DMS114 treated with DMSO at 0.1 percent for 48 hours (cell line): Measurements from ENCODE around the gene ALDH1A2.
A peak's percentile ranks its signal among the peaks of the same experiment; 100 is the strongest.
"Not testable (repeated sequence)": the region's sequence is repeated elsewhere in the genome, so short reads cannot be mapped to it uniquely, and the experiment has no call there.

Experiments
- DNase-seq: peaks from one replicate; lab custom pipeline; 2025; ENCODE audit not compliant: unreplicated experiment; lab: John Stamatoyannopoulos, UW

ALDH1A2 gene

DNA sequence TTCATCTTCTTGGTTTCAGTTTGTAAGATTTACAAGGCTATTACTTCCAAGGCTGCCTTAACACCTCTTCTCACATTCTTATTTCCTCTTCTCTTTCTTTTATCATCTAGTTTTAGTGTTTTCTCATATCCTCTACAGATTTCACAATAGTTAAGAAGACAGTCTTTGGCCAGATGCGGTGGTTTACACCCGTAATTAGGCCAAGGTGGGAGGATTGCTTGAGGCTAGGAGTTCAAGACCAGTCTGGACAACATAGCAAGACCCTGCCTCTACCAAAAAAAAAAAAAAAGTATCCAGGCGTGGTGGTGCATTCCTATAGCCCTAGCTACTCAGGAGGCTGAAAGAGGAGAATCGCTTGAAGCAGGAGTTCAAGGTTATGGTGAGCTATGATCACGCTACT lies 3.5 kb upstream of the ALDH1A2 start:
- no peak for DNase-seq

GRCh38 chr15:58066042-58066867 lies 744 bp upstream of the ALDH1A2 start:
- DNase-seq, result peak; percentile 8

DNA sequence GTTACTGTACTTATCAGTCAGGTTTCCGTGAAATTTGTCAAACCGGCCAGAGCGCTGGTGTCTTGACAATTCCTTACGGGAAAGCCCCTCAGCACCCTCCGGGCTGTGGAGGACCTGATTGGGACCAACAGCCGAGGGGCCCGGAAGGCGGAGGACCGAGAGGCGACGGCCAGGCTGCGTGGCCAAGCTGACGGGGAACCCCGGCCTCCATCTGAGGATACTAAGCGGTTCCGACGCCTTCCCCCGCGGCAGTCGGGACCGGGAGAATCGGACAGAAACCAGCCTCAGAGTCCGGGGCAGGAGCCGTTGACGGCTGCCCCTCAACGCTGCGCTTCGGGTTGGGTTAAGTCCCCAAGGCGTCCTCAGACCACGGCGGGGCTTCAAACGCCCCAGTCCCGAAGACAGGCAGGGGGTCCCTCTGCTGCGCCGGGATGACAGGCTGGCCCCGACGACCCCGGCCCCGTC lies 499 bp downstream of the ALDH1A2 start:
- DNase-seq, result no peak

- DNase-seq, result peak; percentile 39
Measured at GRCh38 chr15:58064082-58064979, 1.2 kb downstream of the ALDH1A2 start.

DNA sequence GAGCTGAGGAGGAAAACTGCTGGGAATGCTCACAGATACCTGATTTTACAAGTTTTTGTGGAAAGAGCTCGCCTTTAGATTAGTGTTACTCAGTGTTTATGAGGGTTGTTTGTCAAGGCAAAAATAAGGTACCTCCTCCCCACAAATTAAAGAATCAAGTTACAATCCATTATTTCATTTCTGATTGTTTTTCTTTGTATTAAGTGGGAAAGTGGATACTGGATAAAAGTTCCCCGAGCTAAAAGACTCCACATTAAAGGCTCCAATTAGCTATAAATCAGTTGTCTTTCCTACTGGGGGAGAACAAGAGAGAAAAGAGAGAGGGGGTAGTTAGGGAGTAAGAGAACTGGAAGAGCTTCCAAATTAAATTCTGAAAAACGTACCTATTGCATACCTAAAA lies 1.9 kb downstream of the ALDH1A2 start:
- no peak for DNase-seq

DNA sequence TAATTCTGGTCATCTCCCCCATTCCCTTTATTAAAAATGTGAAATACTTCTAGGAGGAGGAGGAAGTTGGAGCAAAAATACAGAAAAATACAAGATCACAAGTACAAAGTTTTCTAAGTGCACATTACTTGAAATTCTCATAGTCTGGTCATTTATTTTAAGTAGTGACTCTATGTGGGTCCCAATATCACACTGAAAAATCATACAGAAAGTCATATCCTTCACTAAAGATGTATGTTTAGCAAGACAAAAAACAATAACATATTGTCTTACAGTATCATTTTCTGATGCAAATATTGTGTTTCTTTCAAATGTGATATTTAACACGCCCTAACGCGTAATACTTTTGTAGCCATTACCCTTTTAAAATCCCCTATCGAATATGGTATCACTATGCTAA lies 2.5 kb downstream of the ALDH1A2 start:
- no peak for DNase-seq

DNA sequence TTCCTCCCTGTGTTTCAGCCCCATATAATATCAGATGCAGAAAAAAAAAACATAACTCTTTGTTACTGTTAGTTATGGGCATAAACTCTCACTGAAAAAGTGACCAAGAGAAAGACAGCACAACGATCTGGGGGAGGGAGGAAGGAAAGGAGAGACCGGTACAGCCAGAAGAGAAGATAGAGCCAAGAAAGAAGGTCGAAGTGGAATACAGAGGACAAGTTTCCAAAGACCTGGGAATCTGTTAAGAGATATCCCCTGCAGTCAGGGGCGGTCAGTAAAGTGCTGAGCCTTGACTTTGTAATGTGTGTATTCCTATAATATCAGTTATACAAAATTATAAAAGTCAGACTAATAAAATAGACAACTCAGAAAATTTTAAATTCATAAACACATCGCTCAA lies 3.3 kb downstream of the ALDH1A2 start:
- no peak for DNase-seq

GRCh38 chr15:58060575-58060974 lies 4.9 kb downstream of the ALDH1A2 start:
- DNase-seq, result no peak

DNA sequence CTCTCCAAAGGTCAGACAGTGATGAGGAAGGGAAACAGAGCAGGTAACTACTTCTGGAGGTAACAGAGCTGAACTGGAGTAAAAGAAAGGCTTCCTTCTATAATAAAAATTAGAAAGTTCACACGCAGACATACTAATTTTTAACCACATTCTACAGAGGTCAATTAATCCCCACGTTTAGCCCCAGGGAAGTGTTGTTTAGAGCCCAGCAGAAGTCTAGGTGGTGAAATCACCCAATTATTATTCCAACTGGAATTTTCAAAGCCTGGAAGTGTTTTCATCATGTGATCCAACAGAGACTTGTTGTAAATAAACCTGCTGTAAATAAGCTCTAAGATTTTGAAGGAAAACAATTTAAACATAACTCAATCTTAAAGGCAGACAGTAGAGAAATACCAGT lies 6.8 kb downstream of the ALDH1A2 start:
- DNase-seq, result no peak

- DNase-seq, result no peak
Measured at GRCh38 chr15:58058073-58058472, 7.4 kb downstream of the ALDH1A2 start.

DNA sequence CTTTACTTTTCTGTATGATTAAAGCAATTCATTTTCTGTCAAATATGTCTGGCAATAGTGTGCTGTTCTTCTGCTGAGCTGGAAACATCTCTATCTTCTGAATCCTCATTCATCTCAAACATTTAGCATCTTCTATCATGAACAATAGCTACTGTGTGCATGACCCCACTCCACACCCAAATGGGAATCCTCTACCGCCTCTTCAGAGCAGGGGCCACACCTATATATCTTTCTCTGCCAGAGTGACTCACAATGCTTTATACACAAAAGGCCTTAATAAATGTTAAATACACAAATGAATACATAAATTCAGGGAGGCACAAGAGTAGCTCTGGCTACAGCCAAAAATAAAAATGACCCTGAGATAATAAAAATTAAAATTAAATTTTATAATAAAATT lies 8.0 kb downstream of the ALDH1A2 start:
- DNase-seq, result no peak

GRCh38 chr15:58056015-58056414 lies 9.5 kb downstream of the ALDH1A2 start:
- DNase-seq, result no peak

DNA sequence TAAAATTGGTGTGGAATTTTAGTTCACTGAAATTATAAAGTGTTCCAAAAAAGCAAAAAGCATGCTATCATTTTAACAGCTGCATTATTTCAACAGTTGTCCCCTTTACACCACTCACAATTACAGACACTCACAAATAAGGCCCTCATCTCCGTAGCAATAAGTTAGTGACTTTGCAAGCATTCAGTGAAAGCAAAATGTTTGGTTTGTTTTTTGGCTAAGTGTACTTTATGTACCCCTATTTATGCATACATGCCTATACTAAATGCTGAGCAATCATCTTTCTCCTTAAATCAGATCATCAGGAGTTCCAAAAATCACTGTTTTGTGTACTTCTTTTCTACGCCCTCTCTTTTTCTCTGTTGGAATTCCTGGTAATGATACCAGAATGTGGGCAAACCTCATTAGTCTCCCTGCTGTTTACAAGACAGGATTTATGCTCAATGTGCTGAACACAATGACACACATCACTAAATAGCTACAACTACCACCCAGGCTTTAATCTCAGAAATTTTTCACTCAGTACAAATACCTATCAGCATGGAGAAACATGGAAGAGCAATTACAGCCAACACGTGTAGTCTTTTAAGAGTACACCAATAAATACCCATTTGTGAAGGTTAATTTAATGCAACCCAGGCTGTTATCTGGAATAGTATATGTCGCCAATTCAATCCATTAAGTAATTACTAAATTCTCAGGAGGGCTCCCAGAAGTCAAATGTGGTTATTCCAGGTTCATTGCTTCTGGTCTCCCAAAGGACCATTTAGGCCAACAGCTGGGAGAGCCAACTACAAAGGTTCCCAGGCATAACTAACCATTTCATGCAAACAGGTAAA lies 12.0 kb downstream of the ALDH1A2 start:
- DNase-seq, result no peak

DNA sequence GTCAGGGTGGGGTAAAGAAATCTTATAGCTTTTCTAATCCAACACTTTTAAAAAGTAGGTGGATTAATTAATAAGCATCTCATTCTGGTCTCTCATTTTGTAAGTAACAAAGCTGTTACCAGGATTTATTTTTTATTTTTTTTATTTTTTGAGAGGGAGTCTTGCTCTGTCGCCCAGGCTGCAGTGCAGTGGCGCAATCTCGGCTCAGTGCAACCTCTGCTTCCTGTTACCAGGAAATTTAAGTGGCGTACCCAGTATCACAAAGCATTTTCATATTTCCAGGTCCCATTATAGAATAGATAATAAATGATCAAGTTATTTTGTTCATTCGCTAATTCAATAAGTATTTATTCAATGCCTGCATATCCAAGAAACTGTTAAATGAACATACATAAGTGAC lies 13.2 kb downstream of the ALDH1A2 start:
- no peak for DNase-seq

DNA sequence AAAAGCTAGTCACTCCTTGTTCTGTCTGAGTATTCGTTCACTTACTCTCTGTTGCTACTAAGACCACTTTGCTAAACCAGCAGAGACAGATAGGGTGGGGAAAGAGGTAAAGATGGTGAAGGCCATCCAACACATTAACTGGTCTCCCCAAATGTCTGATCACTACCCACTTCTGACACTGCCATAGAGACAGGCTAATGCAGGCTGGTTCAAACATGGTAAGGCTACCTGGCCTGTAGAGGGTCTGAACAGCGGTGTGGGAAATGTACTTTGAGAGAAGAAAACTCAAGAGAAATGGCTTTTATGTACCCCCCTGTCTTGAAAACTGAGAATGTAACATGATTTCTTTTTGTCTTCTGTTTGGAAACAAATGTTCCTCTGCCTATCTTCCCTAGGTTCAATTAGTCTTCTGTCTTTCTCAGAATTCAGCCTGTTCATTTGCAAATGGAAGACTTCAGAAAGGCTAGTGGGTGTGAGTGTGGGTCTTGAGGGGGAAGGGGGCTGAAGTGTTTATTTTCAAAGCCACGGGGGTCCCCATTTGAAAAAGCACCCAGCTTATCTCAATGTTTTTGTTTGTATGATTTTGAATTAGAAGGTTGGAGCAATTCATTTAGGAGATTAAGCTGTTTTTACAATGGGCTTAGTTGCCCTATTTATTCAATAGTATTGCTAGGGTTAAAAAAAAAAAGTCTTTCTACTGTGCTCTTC lies 15.8 kb downstream of the ALDH1A2 start:
- no peak for DNase-seq

GRCh38 chr15:58048261-58048660 lies 17.2 kb downstream of the ALDH1A2 start:
- no peak for DNase-seq

GRCh38 chr15:58047149-58047548 lies 18.4 kb downstream of the ALDH1A2 start:
- DNase-seq, result no peak

- DNase-seq, result no peak
Measured at GRCh38 chr15:58046467-58046866, 19.0 kb downstream of the ALDH1A2 start.

GRCh38 chr15:58045376-58045775 lies 20.1 kb downstream of the ALDH1A2 start:
- DNase-seq, result not testable (repeated sequence)

- DNase-seq, result no peak
Measured at GRCh38 chr15:58044551-58044950, 21.0 kb downstream of the ALDH1A2 start.
